H1 (cell line): Measurements from ENCODE around the gene NTRK1. TPM values are rescaled to one million over a fixed set of nuclear protein-coding genes. Genes with fewer than 3 reads are reported as not detected.

Experiments
- CEBPB ChIP-seq: IDR thresholded peaks from 2 replicates; pipeline ENCODE4 v1.6.1; 2012; ENCODE audit warnings: low read depth, low read length
- CTCF ChIP-seq, 3 experiments: IDR thresholded peaks; 1 replicate in 2 of 3; 2 replicates in 1 of 3; pipeline versions ENCODE4 v1.5.1 to v1.6.1; 2011; ENCODE audit warnings: low read length in 3 of 3, mild to moderate bottlenecking in 3 of 3, inconsistent platforms in 2 of 3, low read depth in 1 of 3, moderate library complexity in 1 of 3; ENCODE audit not compliant: insufficient read depth in 1 of 3; ENCODE audit errors: control extremely low read depth in 1 of 3
- POU5F1 ChIP-seq: IDR thresholded peaks from 2 replicates; pipeline ENCODE4 v1.6.1; 2011; ENCODE audit warnings: low read depth, mild to moderate bottlenecking, low read length, moderate library complexity
- RFX5 ChIP-seq: IDR thresholded peaks from 2 replicates; pipeline ENCODE4 v1.6.1; 2011; ENCODE audit warnings: low read depth, low read length, improper control_type of control experiment, borderline replicate concordance
- TEAD4 ChIP-seq: IDR thresholded peaks from 2 replicates; pipeline ENCODE4 v1.6.1; 2012; ENCODE audit warnings: low read depth, low read length, inconsistent platforms, mixed read lengths
- polyA plus RNA-seq, 7 experiments: library from polyadenylated mRNA; depleted of rRNA in 3 of 7; stranded (reverse) in 5 of 7; unstranded in 2 of 7; fragments of >200 nt in 5 of 7; fragments of 200-250 nt in 2 of 7; gene quantifications; 1 replicate in 5 of 7; 2 replicates in 1 of 7; 4 replicates in 1 of 7; pipeline versions ENCODE4 v1.2.1 to v1.2.3, GENCODE V29; 2011 to 2013; ENCODE audit warnings: missing spikeins in 2 of 7, mixed read lengths in 2 of 7
- total RNA-seq: library from RNA; stranded (reverse); fragmentation: NEBNext Ultra II Directional; extraction: Animal tissue kit (Norgen Biotek cat#: 25700); gene quantifications from 2 replicates; pipeline ENCODE4 v1.2.1, GENCODE V29; 2021

Gene NTRK1
- total and polyA plus RNA-seq, 2 of the 8 experiments (the other 6 are each of a cell fraction or from before 2014, with no cell fraction given), result 0.12 to 0.24 TPM

GRCh38 chr1:156846643-156847042, 14.0 kb upstream of the NTRK1 start (continued):
- TF ChIP-seq CTCF (IDR thresholded peaks at IDR 0.05; ENCODE audit: control extremely low read depth in 1 of 3, insufficient read depth in 1 of 3, low read depth in 1 of 3, low read length in 3 of 3), result no peak
- no peak for TF ChIP-seq POU5F1
- no peak for TF ChIP-seq CEBPB
- TF ChIP-seq RFX5, result no peak
- no peak for TF ChIP-seq TEAD4
